Activated CD8-positive, alpha-beta T cell treated with anti-CD3 and anti-CD28 coated beads, Interleukin-2, amount 10 ng/mL, durations not matched to agents 7 days and 5 days (primary cell): ENCODE measurements around the gene SLC25A36. TPM values are rescaled to one million over a fixed set of nuclear protein-coding genes. Genes with fewer than 3 reads are reported as not detected.
A peak's percentile ranks its signal among the peaks of the same experiment; 100 is the strongest.
"Not testable (repeated sequence)": the region's sequence is repeated elsewhere in the genome, so short reads cannot be mapped to it uniquely, and the experiment has no call there.

Experiments used
- ATAC-seq: fragments of 150-1000 bp; cut with Tn5 transposase; one replicate; pipeline ENCODE4 v1.10.0; 2021; ENCODE audit warnings: moderate library complexity
- CTCF ChIA-PET: fragments of 350-600 bp; sonication (Branson Sonifier 250); formaldehyde crosslinking; loops from one replicate; lab custom pipeline; 2021; ENCODE audit warnings: antibody characterized with exemption; lab: Charles Lee
- POLR2A ChIA-PET: fragments of 350-600 bp; sonication (Branson Sonifier 250); formaldehyde crosslinking; loops from one replicate; lab custom pipeline; 2021; ENCODE audit warnings: antibody characterized with exemption; lab: Charles Lee
- DNase-seq: peaks from one replicate; pipeline ENCODE4 v3.0.0-alpha.2; 2020
- H3K27ac Mint-ChIP-seq: one replicate; pipeline ENCODE4 v1.8.0; 2021; ENCODE audit warnings: mild to moderate bottlenecking, mixed read lengths
- H3K27me3 Mint-ChIP-seq: one replicate; pipeline ENCODE4 v1.8.0; 2021; ENCODE audit warnings: low read depth, mixed read lengths
- H3K36me3 Mint-ChIP-seq: one replicate; pipeline ENCODE4 v1.8.0; 2021; ENCODE audit warnings: low read depth, mixed read lengths
- H3K4me1 Mint-ChIP-seq: one replicate; pipeline ENCODE4 v1.8.0; 2021; ENCODE audit warnings: low read depth, mixed read lengths
- H3K4me3 Mint-ChIP-seq: one replicate; pipeline ENCODE4 v1.8.0; 2021; ENCODE audit warnings: mild to moderate bottlenecking, mixed read lengths
- H3K9me3 Mint-ChIP-seq: one replicate; pipeline ENCODE4 v1.8.0; 2022; ENCODE audit warnings: mixed read lengths; ENCODE audit not compliant: insufficient read depth
- total RNA-seq, 2 experiments: library from RNA; stranded (reverse); gene quantifications; one replicate each; pipeline ENCODE4 v1.2.3, GENCODE V29; 2021

The SLC25A36 gene
- total RNA-seq, 2 experiments from 2014 or later = 39.6 to 46.0 TPM

- Mint-ChIP-seq H3K36me3 (no peaks in the 10 kb centered on the region), H3K9me3 (no peaks in the 10 kb centered on the region), H3K27me3 (peaks cover 9% of the 10 kb centered on the region), H3K4me1 (peaks cover 7% of the 10 kb centered on the region), H3K27ac (no peak overlapping the region), H3K4me3 (no peak overlapping the region)
- ChIA-PET CTCF (interaction anchor here (0.6 to 4.7 kb wide), 48 partner anchors 9 to 452 kb away, joined by 3 to 71 read pairs (median 4); partner anchors contain the start of genes PXYLP1 and SPSB4), POLR2A (interaction anchor here (0.8 kb wide), 1 partner anchor 231 kb away, joined by 3 read pairs; the partner anchor contains the start of gene PXYLP1)
- DNase-seq (peak; percentile 69), ATAC-seq (peak; percentile 92)
Observed at GRCh38 chr3:141000027-141000663, 58.5 kb downstream of the SLC25A36 start.

DNA sequence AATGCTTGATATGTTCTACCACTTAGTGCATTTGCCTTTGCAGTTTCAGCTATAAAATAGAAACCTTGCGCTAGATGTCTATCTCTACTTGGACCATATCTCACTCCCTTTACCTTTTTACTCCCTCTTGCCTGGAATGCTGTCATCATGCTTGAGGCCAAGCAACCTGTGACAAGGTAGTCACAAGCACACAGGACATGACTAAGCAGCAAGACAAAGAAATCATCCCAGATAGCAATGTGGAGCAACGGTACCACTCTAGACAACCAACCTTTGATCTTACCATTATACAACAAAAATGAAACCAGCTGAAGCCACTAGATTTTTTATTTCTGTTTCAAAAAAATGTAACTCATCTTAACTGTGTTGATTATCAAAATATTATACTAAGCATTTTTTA lies 59.0 kb downstream of the SLC25A36 start:
- CTCF ChIA-PET = interaction anchor here (0.6 to 4.7 kb wide), 48 partner anchors 9 to 452 kb away, joined by 3 to 71 read pairs (median 4); partner anchors contain the start of genes PXYLP1 and SPSB4
- Mint-ChIP-seq H3K4me1 (peaks cover 7% of the 10 kb centered on the region), H3K4me3 (no peak overlapping the region), H3K27me3 (peaks cover 13% of the 10 kb centered on the region), H3K27ac (no peak overlapping the region), H3K9me3 (no peaks in the 10 kb centered on the region), H3K36me3 (no peaks in the 10 kb centered on the region)
- POLR2A ChIA-PET = interaction anchor here (0.8 kb wide), 1 partner anchor 231 kb away, joined by 3 read pairs; the partner anchor contains the start of gene PXYLP1
- DNase-seq = no peak
- peak; percentile 43 for ATAC-seq

DNA sequence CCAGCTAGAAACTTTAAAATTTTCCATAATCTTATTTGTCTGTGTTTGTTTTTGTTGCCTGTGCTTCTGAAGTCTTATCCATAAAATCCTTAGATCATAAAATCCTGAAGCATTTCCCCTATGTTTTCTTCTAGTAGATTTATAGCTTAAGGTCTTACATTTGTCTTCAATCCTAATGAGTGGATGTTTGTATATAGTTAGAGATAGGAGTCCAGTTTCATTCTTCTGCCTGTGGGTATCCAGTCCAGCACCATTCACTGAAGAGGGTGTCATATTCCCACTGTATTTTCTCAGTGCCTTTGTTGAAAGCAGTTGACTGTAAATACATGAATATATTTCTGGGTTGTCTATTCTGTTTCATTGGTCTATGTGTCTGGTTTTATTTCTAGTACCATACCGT lies 64.7 kb downstream of the SLC25A36 start:
- Mint-ChIP-seq H3K9me3 (no peaks in the 10 kb centered on the region), H3K27ac (no peak overlapping the region), H3K27me3 (peaks cover 25% of the 10 kb centered on the region), H3K36me3 (no peaks in the 10 kb centered on the region), H3K4me3 (no peak overlapping the region), H3K4me1 (peaks cover 2% of the 10 kb centered on the region)
- POLR2A ChIA-PET = no interaction called here
- CTCF ChIA-PET = interaction anchor here (1.5 to 2.0 kb wide), 3 partner anchors 99 to 187 kb away, joined by 5 to 9 read pairs (median 7); no protein-coding TSS in a partner anchor
- DNase-seq (no peak), ATAC-seq (no peak)

DNA sequence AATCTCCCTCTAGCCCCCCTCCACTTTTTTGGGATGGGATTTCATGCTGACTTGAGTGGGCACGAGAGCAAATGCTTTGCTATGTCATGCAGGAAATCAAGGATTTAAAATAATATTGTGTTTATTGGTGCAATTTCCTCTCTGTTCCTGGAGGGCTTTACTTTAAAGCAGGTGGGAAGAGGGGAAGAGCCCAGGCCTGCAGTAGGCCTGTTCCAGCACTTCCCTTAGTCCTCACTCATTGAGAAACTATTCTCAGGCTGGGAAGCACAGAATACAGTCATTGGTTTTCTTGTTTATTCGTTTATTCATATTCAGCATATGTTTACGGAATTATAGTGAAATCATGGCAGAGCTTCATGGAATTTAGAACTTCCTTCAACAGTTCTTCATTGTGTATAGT lies 67.9 kb downstream of the SLC25A36 start:
- H3K27me3 Mint-ChIP-seq = peaks cover 29% of the 10 kb centered on the region
- no peak overlapping the region for H3K4me3 Mint-ChIP-seq
- peaks cover 9% of the 10 kb centered on the region for H3K4me1 Mint-ChIP-seq
- DNase-seq = no peak
- no peak overlapping the region for H3K27ac Mint-ChIP-seq
- no peaks in the 10 kb centered on the region for H3K36me3 Mint-ChIP-seq
- POLR2A ChIA-PET = no interaction called here
- CTCF ChIA-PET = interaction anchor here (0.9 to 6.8 kb wide), 5 partner anchors 10 to 443 kb away, joined by 3 to 57 read pairs (median 36); no protein-coding TSS in a partner anchor
- no peaks in the 10 kb centered on the region for H3K9me3 Mint-ChIP-seq
- ATAC-seq = no peak

DNA sequence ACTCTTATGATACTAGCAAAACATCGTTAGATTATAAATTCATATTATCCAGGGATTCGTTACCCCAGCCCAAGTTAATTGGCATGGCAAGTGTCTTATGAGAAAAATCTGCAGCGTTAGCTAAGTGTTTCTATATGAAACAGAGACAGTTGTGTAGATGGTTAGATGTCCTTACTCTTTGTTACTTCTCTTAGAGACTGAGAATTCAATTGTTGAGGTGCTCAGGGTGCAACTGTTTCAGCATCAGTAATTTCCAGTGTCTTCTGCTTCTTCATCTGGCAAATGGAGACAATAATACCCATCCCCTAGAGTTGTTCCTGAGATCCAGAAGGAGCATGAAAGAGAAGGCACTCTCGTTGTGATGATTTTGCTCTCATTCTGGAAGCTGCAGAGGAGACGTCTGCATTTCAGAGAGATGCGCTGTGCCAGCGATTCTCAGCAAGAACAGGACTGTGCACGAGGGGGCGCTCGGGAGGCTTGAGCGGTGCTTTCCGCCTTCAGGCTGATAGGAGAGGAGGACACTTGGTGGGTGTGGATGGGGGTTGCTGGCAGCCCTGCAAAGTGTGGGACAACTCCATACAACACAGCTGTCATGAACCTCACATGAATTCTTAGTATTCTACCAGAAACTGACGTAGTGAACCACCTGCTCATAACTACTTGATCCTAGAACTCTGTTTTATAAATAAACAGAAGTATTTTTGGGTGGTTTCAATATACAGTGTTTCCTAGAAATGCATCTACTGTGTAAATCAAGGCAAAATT lies 69.8 kb downstream of the SLC25A36 start:
- DNase-seq (peak; percentile 87), ATAC-seq (peak; percentile 99)
- CTCF ChIA-PET = interaction anchor here (0.6 to 6.8 kb wide), 23 partner anchors 9 to 220 kb away, joined by 3 to 57 read pairs (median 3); partner anchors contain the start of gene PXYLP1
- H3K27me3 Mint-ChIP-seq = peaks cover 24% of the 10 kb centered on the region
- no peak overlapping the region for H3K27ac Mint-ChIP-seq
- peaks cover 12% of the 10 kb centered on the region for H3K4me1 Mint-ChIP-seq
- no peaks in the 10 kb centered on the region for H3K36me3 Mint-ChIP-seq
- H3K4me3 Mint-ChIP-seq = no peak overlapping the region
- POLR2A ChIA-PET = no interaction called here
- H3K9me3 Mint-ChIP-seq = no peaks in the 10 kb centered on the region

DNA sequence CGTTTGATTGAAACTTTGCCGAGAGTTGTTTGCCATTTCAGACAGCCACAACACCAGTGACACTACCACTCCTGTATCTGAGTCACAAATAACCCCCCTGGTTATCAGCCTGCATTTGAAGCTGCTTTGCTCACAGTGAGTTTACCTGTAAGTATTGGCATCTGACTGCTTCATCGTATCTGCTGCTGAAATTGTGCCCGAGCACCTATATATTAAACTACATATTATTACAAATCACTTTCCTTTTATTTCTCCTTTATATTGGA lies 70.3 kb downstream of the SLC25A36 start:
- no peaks in the 10 kb centered on the region for H3K9me3 Mint-ChIP-seq
- ATAC-seq (no peak), DNase-seq (no peak)
- peaks cover 22% of the 10 kb centered on the region for H3K27me3 Mint-ChIP-seq
- ChIA-PET CTCF (interaction anchor here (1.0 to 6.8 kb wide), 16 partner anchors 9 to 190 kb away, joined by 3 to 57 read pairs (median 3); no protein-coding TSS in a partner anchor), POLR2A (no interaction called here)
- peaks cover 16% of the 10 kb centered on the region for H3K4me1 Mint-ChIP-seq
- H3K27ac Mint-ChIP-seq = no peak overlapping the region
- no peak overlapping the region for H3K4me3 Mint-ChIP-seq
- no peaks in the 10 kb centered on the region for H3K36me3 Mint-ChIP-seq

GRCh38 chr3:141012571-141012970 lies 70.9 kb downstream of the SLC25A36 start:
- ChIA-PET CTCF (interaction anchor here (0.7 to 6.8 kb wide), 11 partner anchors 9 to 219 kb away, joined by 3 to 57 read pairs (median 3); partner anchors contain the start of gene PXYLP1), POLR2A (no interaction called here)
- peaks cover 22% of the 10 kb centered on the region for H3K4me1 Mint-ChIP-seq
- DNase-seq (no peak), ATAC-seq (no peak)
- no peak overlapping the region for H3K4me3 Mint-ChIP-seq
- peaks cover 3% of the 10 kb centered on the region for H3K36me3 Mint-ChIP-seq
- peaks cover 22% of the 10 kb centered on the region for H3K27me3 Mint-ChIP-seq
- H3K27ac Mint-ChIP-seq = no peak overlapping the region
- peaks cover 3% of the 10 kb centered on the region for H3K9me3 Mint-ChIP-seq

- DNase-seq = no peak
- Mint-ChIP-seq H3K27me3 (peaks cover 14% of the 10 kb centered on the region), H3K4me1 (peaks cover 37% of the 10 kb centered on the region), H3K27ac (no peak overlapping the region), H3K4me3 (no peak overlapping the region), H3K36me3 (peaks cover 3% of the 10 kb centered on the region), H3K9me3 (peaks cover 5% of the 10 kb centered on the region)
- CTCF ChIA-PET = interaction anchor here (1.7 kb wide), 1 partner anchor 16 kb away, joined by 6 read pairs; no protein-coding TSS in a partner anchor
- no peak for ATAC-seq
- POLR2A ChIA-PET = no interaction called here
Observed at GRCh38 chr3:141015481-141015880, 73.8 kb downstream of the SLC25A36 start.

GRCh38 chr3:141017366-141018322 lies 76.0 kb downstream of the SLC25A36 start:
- H3K4me1 Mint-ChIP-seq = peaks cover 31% of the 10 kb centered on the region
- peaks cover 13% of the 10 kb centered on the region for H3K27me3 Mint-ChIP-seq
- CTCF ChIA-PET = interaction anchor here (0.7 to 1.9 kb wide), 4 partner anchors 17 to 214 kb away, joined by 3 to 6 read pairs (median 3); partner anchors contain the start of genes PXYLP1 and SPSB4
- peak overlapping the region; percentile 20 for H3K4me3 Mint-ChIP-seq
- H3K9me3 Mint-ChIP-seq, H3K36me3 Mint-ChIP-seq, POLR2A ChIA-PET: not testable (repeated sequence)
- peak overlapping the region; percentile 78 for H3K27ac Mint-ChIP-seq
- DNase-seq = peak; percentile 73
- ATAC-seq = peak; percentile 56

GRCh38 chr3:141019244-141019643 lies 77.6 kb downstream of the SLC25A36 start:
- POLR2A ChIA-PET = no interaction called here
- CTCF ChIA-PET = no interaction called here
- peaks cover 31% of the 10 kb centered on the region for H3K4me1 Mint-ChIP-seq
- DNase-seq (no peak), ATAC-seq (no peak)
- H3K27ac Mint-ChIP-seq = peak overlapping the region; percentile 8
- H3K9me3 Mint-ChIP-seq = peaks cover 5% of the 10 kb centered on the region
- H3K4me3 Mint-ChIP-seq = no peak overlapping the region
- H3K27me3 Mint-ChIP-seq = peaks cover 15% of the 10 kb centered on the region
- H3K36me3 Mint-ChIP-seq = peaks cover 3% of the 10 kb centered on the region
